Kidney (tissue), 14 donors: ENCODE data around the gene STIM2. TPM values are rescaled to one million over a fixed set of nuclear protein-coding genes. Genes with fewer than 3 reads are reported as not detected.

Experiments
- DNase-seq, 5 donors: peaks; one replicate each; pipeline ENCODE4 v3.0.0-alpha.2; 2013 to 2020
- FAIRE-seq: peaks from 2 replicates; lab custom pipeline; 2012; peaks lifted over from hg19 to GRCh38; lab: Jason Lieb, UNC
- H3K27ac ChIP-seq, 2 donors: one replicate each; pipeline ENCODE4 v1.7.0; 2013; ENCODE audit warnings: low read depth in 2 of 2, low read length in 2 of 2, inconsistent platforms in 1 of 2
- H3K27me3 ChIP-seq: one replicate; pipeline ENCODE4 v1.7.1; 2013; ENCODE audit warnings: low read length, inconsistent platforms; ENCODE audit not compliant: control insufficient read depth, insufficient read depth
- H3K36me3 ChIP-seq, 3 donors: one replicate each; pipeline versions ENCODE4 v1.7.0 to v1.7.1; 2013; ENCODE audit warnings: low read length in 3 of 3, control low read depth in 1 of 3, inconsistent platforms in 1 of 3; ENCODE audit not compliant: insufficient read depth in 3 of 3, control insufficient read depth in 2 of 3
- H3K4me1 ChIP-seq, 3 donors: one replicate each; pipeline versions ENCODE4 v1.7.0 to v1.7.1; 2013; ENCODE audit warnings: low read length in 3 of 3, inconsistent platforms in 1 of 3, low read depth in 1 of 3; ENCODE audit not compliant: control insufficient read depth in 2 of 3, insufficient read depth in 2 of 3
- H3K4me3 ChIP-seq, 3 donors: one replicate each; pipeline versions ENCODE4 v1.7.0 to v1.8.1; 2013; ENCODE audit warnings: low read length in 3 of 3, control low read depth in 1 of 3, inconsistent platforms in 1 of 3
- H3K9ac ChIP-seq, 3 donors: one replicate each; pipeline versions ENCODE4 v1.7.0 to v1.7.1; 2013; ENCODE audit warnings: low read length in 3 of 3, control low read depth in 1 of 3, inconsistent platforms in 1 of 3
- H3K9me3 ChIP-seq, 3 donors: one replicate each; pipeline versions ENCODE4 v1.7.0 to v1.7.1; 2013; ENCODE audit warnings: low read length in 3 of 3, control low read depth in 1 of 3, inconsistent platforms in 1 of 3; ENCODE audit not compliant: control insufficient read depth in 2 of 3, insufficient read depth in 1 of 3
- intact Hi-C: fragments of 100-400 bp; cut with DNase I; formaldehyde crosslinking; loops from one replicate; pipeline ENCODE4 v1.11.1; 2022
- polyA plus RNA-seq: library from polyadenylated mRNA; stranded (reverse); fragments of 350-450 nt; fragmentation: Illumina TruSeq; extraction: RNeasy Lipid Tissue Mini Kit (QIAGEN cat#74804); gene quantifications from one replicate; pipeline ENCODE4 v1.2.3, GENCODE V29; 2014; ENCODE audit warnings: low read depth, low replicate concordance; ENCODE audit not compliant: insufficient read depth
- total RNA-seq: library from RNA; stranded (reverse); fragmentation: NEBNext Ultra II Directional; extraction: Animal tissue kit (Norgen Biotek cat#: 25700); gene quantifications from one replicate; pipeline ENCODE4 v1.2.1, GENCODE V29; 2021
- TF ChIP-seq, protein P1 (sequence below): IDR thresholded peaks from 3 replicates; pipeline ENCODE4 v1.5.1; 2012; ENCODE audit warnings: mild to moderate bottlenecking, moderate library complexity, borderline replicate concordance; ENCODE audit not compliant: insufficient read depth; ENCODE audit errors: extremely low read depth
- donor health status: control.
- donor health status: control.
- donor health status: control.
- donor health status: control.
- donor health status: control.
- donor health status: DM: yes; HTN: yes; CAD: no.
- donor health status: Normal renal cell carcinoma (clear cell type).

Gene STIM2
- total and polyA plus RNA-seq, 2 donors from 2014 or later: 27.8 to 38.9 TPM

DNA sequence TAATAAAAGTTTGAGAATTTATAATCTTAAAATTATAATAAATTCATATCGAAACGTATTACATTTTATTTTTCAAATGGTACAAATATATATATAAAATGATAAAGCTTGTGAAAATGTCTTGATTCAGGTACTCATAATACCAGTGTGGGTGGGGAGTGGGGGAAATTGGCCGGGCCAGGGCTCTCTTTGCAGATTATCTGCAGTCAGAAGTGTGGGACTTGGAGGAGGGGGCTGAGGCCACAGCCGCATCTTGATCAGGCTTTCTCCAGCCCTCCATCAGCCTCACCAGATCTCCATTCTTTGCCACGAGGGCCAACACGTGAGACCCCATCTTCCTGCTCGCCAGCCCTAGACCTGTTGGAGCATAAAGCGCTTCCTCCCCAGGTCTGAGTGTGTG is 86.7 kb downstream of the STIM2 start:
- intact Hi-C loops: no loop called here
- DNase-seq (peak in 1 of 5 donors; percentile 36), FAIRE-seq (no peak)

DNA sequence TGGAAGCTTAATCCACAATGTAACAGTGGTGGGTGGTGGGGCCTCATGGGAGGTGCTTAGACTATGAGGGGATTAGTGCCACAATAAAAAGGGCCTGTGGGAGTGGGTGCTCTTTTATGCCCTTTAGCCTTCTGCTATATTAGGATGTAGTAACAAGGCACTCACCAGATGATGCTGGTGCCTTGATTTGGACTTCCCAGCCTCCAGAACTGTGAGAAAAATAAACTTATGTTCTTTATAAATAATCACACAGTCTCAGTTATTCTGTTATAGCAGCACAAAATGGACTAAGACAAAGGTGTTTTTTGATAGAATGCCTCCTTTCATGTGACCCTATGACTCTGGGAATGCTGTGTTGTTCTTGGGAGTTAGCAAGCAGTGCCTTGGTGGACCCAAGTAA is 89.8 kb downstream of the STIM2 start:
- DNase-seq: no peak
- Histone ChIP-seq H3K27me3 (no peaks in the 10 kb centered on the region), H3K4me1 (no peaks in the 10 kb centered on the region), H3K4me3 (no peak overlapping the region), H3K36me3 (no peaks in the 10 kb centered on the region), H3K9me3 (no peaks in the 10 kb centered on the region), H3K27ac (no peak overlapping the region), H3K9ac (no peak overlapping the region)
- no peak for FAIRE-seq
- intact Hi-C loops: no loop called here
- TF ChIP-seq, protein P1, sequence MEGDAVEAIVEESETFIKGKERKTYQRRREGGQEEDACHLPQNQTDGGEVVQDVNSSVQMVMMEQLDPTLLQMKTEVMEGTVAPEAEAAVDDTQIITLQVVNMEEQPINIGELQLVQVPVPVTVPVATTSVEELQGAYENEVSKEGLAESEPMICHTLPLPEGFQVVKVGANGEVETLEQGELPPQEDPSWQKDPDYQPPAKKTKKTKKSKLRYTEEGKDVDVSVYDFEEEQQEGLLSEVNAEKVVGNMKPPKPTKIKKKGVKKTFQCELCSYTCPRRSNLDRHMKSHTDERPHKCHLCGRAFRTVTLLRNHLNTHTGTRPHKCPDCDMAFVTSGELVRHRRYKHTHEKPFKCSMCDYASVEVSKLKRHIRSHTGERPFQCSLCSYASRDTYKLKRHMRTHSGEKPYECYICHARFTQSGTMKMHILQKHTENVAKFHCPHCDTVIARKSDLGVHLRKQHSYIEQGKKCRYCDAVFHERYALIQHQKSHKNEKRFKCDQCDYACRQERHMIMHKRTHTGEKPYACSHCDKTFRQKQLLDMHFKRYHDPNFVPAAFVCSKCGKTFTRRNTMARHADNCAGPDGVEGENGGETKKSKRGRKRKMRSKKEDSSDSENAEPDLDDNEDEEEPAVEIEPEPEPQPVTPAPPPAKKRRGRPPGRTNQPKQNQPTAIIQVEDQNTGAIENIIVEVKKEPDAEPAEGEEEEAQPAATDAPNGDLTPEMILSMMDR: no peak

More for the DNA sequence above, 86.7 kb downstream of the STIM2 start:
- Histone ChIP-seq H3K9ac (no peak overlapping the region), H3K4me3 (no peak overlapping the region), H3K9me3 (no peaks in the 10 kb centered on the region), H3K4me1 (no peaks in the 10 kb centered on the region), H3K27me3 (no peaks in the 10 kb centered on the region), H3K27ac (no peak overlapping the region), H3K36me3 (no peaks in the 10 kb centered on the region)
- TF ChIP-seq, protein P1: no peak

DNA sequence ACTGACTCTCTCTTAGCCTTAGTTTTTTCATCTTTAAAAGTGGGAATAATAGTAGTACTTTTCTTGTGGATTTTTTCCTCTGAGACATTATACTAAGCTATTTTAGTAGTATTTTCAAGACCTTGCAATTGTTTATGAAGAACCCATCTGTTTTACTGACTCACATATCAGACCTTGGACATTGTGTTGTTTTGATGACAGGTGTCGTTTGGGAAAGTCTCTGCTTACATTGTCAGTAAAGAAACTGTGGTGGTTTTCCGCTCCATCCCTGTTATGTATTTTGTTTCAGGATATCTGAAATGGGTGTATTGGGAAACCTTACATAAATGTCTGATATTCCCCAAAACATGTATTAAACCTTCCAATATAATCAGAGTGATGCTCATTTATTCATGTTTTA is 92.2 kb downstream of the STIM2 start:
- DNase-seq: no peak
- Histone ChIP-seq H3K27ac (no peak overlapping the region), H3K9me3 (no peaks in the 10 kb centered on the region), H3K36me3 (no peaks in the 10 kb centered on the region), H3K4me3 (no peak overlapping the region), H3K4me1 (no peaks in the 10 kb centered on the region), H3K9ac (no peak overlapping the region), H3K27me3 (no peaks in the 10 kb centered on the region)
- intact Hi-C loops: no loop called here
- no peak for FAIRE-seq
- TF ChIP-seq, protein P1: no peak

DNA sequence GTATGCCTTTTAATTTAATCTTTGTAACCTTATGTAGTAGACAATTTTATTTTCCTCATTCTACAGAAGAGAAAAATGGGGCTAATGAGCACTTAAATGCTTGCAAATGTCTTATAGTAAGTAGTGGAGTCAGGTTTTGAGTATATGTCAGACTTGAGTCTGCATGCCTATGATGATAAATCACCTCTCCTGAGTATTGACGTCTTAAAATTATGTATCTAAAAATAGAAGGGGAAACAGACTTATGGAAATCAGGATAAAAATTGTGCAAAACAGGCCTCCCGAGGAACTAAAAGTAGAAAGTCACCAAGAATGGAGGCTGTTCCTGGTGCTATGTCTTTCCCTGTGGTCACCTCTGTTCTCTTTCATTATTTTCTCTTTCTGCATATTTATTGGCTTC is 92.7 kb downstream of the STIM2 start:
- no peaks in the 10 kb centered on the region for H3K36me3 ChIP-seq
- no peaks in the 10 kb centered on the region for H3K9me3 ChIP-seq
- TF ChIP-seq, protein P1: no peak
- no peak for DNase-seq
- H3K4me3 ChIP-seq: no peak overlapping the region
- no peak for FAIRE-seq
- H3K27ac ChIP-seq: no peak overlapping the region
- H3K27me3 ChIP-seq: no peaks in the 10 kb centered on the region
- no peaks in the 10 kb centered on the region for H3K4me1 ChIP-seq
- intact Hi-C loops: no loop called here
- no peak overlapping the region for H3K9ac ChIP-seq
